ENCODE results near the gene LOX.

The LOX gene, protein sequence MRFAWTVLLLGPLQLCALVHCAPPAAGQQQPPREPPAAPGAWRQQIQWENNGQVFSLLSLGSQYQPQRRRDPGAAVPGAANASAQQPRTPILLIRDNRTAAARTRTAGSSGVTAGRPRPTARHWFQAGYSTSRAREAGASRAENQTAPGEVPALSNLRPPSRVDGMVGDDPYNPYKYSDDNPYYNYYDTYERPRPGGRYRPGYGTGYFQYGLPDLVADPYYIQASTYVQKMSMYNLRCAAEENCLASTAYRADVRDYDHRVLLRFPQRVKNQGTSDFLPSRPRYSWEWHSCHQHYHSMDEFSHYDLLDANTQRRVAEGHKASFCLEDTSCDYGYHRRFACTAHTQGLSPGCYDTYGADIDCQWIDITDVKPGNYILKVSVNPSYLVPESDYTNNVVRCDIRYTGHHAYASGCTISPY

DNA sequence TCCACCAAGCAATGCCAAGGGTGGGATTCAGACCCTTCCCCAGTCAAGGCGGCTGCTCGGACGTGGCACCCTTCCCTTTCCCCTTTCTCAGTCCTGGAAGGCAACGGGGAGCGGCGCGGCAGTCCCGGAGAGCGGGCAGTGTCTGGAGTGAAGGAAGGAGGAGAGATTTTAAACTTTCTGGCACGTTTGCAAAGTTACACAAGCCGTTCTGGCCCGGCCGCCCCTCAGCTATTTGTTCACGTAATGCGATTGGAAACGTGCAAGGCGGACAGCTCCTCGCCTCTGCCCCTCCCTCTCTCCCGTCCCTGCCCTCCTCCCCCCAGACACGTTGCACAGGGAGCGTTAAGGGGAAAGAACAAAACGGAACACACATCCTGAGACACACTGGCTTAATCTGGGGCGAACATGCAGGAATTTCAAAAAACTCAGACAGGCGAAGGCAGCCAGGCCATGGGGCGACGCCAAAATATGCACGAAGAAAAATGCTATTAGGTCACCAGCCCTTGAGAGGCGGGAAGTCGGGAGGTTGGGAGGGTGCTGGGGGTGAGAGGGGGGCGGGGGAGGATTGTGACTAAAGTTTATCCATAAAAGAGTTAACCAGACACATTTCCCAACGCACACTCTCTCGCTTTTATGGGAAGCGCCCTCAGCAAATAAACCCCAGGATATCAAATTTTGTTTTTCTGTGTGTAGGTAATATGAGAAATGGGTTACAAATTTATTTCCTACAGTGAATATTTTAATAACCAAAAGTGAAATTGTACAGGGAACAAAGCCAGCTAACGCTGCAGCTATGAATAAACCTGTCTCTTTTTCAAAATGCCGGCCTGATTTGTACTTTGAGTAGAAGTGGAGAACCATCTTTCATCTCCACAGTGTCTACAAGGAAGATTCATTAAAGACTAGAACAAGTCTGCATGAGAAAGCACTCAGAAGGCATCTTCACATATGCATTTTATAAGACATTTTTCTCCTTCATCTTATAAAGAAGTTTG lies at the start of gene LOX:
LOX (minus strand) TSS at position 144 of the 995 bp plus-strand sequence. CDS start 274 bp downstream, outside the sequence.
- DNase-seq = peak; percentile 94

DNA sequence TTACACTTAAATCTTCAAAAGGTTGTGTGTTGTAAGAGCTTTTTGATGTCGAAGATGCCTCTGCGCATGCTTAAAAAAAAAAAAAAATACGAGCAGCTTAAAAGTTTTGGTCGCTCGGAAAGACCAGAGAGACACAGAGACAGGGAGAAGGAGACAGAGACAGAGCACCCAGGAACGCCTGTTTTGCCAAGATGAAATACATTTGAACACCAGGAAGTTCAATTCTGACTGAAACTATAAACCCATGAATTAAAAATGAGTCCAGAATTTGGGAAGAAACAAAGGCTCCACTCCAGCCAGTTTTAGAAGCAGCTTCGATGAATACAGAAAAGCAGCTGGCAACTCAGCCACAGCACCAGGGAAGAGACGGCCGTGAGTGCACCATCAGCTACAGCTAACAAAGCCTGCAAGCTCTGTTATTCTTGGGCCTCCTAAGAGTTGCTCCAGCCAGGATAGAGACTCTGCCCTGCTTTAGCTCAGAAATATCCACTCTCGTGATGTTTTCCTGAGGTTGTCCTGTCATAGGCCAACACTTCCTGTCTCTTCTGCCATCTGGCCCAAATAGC lies 48.8 kb upstream of the LOX start:
- DNase-seq = peak; percentile 38

DNA sequence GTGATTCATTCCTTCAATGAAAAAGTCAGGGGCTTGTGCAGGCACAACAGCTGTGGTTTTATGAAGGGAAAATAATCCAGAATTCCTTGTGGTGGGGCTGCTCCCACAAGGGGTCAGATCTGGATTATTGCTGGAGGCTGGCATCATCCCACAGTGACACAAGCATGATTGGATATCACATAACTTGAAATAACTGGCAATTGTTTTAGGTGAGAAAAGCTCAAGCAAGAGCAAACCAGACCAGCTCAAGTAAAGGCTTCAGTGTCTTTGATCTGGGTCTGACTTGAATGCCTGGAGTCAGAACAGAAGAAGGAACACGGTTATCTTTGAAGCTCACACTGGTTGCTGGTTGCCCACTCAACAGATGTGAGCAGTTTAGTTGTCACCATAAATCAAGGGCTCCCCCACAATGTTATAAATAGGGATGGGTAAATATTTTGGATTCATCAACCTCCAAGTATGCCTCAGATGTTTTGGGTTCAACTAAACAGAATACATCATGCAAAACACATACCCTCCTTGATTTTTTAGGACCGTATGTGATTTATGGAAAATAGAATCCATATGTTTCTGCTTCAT lies 48.2 kb upstream of the LOX start:
- DNase-seq = peak; percentile 56

DNA sequence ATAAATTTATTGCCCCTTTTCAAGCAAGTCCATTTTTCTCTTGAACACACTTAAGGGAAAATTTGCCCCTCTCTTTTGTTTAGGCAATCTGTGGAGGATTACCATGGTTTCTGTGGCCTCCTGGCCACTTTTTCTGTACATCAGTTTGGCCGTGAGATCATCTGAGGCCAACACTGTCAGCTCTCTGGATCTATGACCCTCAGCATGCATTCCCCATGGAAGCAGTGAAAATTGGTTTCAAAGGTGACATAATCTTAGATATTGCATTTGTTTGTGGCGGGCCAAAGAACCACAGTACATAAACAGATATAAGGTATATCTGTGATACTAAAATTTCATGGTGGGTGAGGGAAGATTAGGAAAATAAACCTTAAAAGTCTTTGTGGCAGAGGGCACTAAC lies 46.7 kb upstream of the LOX start:
- DNase-seq = no peak

DNA sequence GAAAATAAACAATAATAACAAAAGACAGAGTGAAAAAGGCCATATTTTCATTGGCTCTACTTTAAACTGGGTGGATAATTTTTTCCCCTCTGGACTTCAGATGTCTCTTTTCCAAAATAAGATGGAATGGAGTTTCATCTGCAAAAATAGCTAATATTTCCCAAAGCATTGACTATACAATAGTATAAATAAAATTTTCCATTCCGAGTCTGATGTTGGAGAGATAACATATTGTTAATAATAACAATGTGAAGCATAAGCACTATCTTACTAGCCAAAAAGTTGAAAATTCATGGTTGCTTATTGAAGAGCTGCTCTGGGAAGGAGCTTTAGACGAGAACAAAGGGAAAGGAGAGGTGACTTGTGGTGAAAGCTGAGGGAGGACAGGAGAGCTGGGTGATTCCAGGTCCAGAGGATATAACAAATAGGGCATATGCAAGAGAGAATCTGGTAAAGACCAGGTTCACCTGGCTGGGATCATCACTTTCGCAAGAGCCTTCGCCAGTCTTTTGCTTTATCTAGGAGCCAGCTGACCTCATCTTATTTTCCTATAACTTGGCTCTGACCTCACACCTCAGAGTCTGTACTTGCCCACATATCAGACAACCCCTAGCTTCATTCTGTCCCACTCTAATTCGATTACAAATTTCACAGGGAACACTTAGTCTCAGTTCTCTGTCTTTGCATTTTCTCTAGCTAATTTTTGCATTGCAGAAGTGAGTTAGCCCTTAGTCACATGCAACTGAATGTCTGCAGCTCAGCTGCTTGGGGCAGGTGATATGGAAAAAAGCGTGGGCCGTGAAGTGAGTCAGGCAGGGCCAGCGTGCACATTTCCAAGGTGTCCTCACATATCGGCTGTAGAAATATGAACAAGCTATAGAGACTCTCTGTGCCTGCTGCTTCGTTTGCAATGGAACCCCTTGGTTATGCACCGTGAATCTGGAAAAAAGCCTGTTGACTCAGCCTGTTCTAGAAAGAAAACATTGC lies 43.7 kb upstream of the LOX start:
- no peak for DNase-seq

DNA sequence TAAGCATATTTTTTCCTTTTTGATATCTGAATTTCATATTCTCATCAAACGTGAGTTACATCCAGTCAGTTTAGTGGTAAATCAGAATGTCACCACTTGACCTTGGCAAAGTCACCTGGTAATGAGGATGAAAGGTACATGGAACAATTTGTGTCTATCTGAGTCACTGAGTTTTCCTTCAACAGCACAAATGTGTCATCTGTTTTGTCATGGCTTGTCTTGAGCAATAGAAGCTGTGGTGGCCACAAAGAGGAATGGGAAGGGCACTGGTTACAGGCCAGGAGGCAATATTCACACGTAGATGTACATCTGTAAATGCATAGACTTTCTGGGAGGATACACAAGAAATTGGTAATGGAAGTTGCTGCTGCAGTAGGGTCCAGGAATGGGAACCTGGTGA lies 42.9 kb upstream of the LOX start:
- no peak for DNase-seq

DNA sequence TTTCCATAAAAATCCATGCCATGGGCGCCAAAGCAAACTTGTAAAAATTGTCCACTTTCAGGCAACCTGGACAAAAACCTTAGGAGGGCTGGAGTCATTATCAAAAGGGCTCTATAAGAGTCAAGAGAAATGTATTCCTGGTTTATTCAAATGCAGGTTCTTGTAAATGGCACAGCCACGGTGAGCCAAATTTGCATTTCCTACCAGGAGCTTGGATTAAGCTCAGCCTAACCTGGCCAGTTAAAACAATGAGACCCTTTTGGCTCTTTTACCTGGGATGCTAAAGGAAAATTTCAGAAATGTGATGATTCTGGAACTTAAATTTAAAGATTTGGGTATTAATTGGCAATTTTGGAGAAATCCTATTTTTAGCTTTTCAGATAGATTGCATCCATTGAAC lies 42.4 kb upstream of the LOX start:
- no peak for DNase-seq

DNA sequence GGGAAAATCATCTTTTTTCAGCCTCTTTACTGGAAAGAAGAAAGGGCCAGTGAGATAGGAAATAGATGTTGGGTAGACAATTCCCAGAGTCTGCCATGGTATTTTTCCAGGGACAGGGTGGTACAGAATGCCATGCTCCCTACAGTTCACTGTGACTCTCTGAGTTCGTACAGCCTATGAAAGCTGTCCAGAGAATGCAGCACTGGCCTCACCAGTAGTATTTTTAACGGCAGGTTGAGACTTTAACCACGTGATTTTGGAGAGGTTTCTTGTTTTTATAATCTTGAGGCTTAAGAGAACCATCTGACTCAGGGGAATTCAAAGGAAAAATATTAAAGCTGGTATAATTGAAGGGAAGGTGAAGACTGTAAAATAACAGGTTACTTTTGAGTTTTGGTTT lies 41.1 kb upstream of the LOX start:
- no peak for DNase-seq

DNA sequence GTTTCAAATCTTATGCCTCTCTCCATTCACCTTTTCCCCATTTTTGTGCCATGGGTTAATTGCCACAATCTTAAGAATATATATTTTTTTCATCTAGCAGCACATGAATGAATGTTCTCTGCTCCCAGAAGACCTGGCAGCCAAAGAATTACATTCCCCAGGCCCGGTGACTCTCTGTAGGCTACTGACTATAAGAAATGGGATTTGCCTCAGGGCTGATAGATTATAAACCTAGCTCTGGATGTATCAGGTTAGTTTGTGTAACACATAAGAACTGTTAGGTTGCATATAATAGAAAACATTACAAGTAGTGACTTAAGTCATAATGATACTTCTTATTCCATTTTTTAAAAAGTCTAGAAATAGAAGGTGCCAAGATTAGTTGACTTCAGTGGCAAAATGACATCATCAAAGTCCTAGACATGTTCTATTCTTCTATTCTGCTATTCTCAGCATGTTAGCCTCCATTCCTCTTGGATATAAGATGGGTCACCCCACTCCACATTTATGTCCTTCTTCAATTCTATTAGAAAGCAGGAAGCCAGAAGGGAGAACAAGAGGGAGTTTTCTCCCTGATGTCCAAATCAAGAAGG lies 40.4 kb upstream of the LOX start:
- DNase-seq = no peak

DNA sequence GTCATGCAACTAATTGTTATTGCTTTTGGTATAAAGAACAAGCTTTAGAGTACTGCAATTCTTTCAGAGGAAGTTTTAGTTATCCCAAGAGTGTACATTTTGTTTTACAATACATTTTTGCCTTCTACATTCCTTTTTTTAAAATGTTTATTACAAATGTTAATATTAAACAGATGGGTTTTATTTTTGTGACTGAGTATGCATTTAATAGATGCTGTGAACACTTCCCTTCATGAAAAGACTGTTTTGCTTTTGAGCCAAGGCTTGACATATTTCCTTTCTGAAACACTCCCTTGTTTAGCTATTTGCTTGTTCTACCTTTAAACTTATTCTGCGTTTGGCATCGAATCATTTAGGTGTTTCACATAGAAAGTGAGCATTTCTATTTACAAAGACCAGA lies 36.4 kb upstream of the LOX start:
- no peak for DNase-seq

DNA sequence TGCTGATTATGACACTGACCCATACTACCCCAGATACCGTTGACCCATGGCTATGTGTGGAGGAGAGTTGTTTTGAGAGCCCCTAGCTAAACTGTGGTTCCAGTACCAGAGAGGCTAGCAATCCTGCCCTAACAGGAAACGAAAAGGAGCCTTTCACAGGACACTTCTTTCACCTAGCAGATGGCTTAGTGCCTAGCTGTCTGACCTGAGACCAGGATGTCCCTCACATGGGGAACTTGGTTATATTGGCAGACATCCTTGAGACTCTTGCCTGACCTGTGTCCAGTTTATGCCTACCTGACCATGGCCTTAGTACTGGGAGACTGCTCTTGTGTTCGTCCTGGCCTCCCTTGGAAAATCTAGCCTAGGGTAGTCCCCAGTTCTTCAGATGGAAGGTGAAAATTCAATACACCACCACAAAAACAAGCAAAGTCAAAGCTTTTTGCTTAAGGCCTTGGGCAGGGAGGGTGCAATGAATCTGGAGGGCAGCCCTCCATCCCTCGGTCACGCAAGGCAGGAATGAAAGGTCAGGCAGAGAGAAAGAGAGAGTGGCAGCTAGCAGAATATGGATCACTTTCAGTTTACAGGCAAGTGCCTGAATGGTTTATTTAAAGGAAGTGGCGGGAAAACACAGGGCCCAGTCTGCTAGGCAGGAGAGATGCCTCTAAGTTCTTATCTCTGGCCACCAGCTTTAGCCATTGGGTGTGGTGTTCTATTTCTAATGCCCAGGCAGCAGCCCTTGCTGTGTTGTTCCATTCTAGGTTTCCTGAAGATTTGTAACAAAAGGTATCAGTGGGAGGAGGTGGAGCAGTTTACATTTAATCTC lies 34.9 kb upstream of the LOX start:
- DNase-seq = no peak

DNA sequence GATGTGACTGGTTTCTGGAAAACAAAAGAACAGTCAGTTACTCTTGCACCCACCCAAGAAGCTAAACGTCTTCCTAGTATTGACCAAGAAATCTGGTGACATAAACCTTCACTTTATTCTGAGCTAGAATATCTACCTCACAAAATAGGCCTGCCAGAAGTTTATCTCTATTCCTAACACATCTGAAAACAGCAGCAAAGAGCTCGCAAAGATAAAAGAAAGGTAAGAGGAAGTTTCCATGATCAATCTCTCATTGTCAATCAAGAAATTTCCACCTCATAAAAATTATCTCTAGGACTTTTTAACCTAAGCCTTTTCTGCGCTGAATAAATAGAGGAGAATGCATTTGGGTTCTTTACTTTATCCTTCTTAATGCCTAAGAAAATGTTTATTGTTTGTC lies 34.0 kb upstream of the LOX start:
- DNase-seq = no peak

DNA sequence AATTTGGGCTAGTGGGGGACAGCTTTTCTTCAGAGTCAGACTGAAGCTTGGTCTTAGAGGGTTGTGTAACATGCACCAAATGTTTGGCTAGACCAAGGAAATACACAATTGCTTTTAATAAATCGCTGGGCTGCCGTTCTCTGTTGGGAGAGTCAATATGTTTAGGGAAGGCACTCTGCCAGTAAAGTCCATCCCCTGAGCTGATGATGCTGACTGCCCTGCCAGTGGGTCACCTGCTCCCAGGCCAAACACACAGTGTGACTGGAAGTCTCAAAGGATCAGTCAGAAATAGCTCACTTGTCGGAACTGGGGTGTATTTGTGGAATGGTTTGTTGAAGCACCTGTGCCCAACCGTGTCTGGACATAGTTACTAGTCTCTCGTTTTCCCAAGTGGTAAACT lies 33.4 kb upstream of the LOX start:
- DNase-seq = no peak

DNA sequence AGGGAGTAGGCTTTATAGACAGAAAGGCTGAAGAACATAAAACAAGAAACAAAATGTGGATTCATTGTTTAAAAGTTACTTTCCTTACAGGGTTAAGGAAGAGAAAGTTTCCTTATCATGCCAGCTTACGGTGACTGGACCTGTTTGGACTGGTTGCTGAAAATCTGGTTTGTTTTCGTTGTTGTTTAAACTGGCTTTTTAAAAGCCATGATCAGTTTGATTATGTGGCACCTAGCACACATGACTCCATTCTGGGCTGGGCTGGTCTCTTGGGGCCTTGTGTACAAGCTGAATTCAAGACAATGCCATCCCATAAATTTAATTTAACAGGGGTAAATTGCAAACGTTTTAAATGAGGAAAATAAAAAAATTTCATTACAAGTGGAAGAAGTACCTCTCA lies 32.9 kb upstream of the LOX start:
- no peak for DNase-seq

DNA sequence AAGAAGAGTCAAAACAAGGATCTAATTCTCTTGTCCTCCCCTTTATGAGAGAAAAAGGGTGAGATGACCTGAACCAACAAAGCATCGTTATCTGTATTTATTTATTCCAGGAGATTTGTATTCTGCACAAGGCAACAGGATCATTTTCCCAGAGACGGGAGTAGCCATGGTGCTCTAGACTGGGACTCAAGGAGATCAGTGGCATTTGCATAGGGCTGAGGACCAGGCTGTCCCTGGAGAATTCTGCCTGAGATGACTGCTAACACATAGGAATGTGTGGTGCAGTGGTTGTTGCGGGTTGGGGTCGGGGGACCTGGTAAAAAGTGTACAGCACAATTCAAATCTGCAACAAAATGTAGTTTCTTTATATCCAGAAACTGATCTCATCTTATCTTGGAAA lies 29.0 kb upstream of the LOX start:
- no peak for DNase-seq

DNA sequence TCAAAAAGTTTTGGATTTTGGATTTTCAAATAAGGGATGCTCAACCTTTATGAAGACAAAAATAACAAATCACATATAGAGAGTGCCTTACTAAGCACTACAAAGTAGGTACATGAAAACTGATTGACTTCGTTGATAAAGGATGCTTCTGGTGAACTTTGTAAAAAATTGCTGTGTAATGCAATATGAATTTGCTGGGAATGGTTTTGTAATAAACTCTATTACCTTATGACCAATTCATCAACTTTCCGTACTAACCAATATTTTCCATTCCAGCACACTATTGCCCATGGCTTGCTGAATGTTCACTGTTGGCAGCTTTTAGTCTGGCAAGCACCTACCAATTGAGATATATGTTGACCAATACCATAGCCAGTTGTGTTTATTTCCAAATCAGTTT lies 27.9 kb upstream of the LOX start:
- DNase-seq = no peak

DNA sequence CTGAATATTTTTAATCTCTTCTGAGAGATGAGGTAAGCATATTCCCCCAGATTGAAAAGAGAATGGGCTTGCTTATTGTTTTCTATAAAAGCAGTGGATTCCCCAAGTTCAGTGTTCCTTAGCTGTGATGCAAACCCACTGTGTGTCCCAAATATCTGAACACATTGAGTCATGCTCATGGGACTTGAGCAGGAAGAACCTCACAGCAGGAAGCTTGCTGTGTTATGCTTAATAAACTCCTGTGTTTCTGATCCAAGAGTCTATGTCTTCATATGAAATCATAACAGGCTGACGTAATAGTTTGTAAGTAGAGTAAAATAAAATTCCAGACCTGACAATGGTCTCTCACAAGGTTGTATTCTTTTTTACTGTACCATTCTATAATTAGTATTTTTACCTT lies 24.8 kb upstream of the LOX start:
- no peak for DNase-seq

DNA sequence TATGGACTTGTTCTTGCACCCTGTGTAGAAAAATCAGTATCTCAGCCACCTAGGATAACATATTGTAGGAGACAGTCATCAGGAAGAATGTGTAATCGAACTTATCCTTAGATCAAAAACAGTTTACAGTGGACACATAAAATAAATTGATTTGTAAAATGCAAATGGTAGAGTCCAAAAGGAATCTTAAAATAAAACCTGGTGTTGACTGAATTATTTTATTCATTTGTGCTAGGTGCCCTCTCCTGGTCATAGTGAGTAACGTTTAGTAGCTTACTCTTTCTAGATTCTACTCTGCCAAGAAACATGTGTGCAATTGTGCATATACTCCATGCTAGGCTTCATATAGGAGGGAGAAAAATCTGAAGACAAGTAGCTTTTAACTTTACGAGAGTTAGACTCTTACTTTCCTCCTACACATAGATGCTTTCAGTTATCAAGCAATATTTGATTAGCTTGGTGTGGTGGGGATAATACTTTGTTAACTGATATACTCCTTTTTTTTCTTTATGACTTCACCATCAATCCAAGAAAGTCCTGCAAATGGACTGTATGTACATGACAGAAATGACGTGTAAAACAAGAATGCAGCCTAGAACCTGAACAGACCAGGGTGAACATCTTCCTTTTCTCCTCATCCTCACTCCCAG lies 23.7 kb upstream of the LOX start:
- peak; percentile 69 for DNase-seq

DNA sequence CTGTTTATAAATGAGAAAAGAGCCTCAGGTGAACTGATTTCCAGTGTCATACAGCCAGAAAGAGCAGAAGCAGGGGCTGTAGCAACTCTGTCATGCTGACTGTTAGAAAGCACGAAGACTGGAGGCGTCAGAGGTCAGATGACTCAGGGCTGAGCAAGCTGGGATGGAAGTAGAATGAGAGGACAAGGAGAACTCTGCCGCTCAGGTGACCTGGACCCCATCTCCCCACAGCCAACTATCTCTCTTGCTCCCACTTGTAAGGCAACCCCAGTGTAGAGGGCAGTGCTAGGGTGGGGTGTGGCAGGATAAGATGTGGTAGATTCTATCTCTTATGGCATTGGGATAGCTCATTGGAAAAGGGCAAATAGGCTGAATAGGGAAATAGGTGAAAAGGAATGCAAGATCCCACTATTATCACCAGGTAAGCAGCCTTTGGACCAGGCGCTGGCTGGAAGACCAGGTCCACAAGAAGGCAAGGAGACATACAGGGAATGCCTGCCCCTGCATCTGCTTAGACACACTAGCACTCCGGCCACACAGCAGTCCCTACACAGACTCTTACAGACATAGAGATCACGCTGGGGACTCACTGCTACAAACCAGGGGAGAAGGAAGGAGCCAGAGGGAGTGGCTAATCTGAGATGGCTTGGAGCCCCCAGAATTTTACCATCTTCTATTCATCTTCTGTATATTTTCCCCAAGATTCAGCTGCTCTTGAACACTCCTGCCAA lies 21.2 kb upstream of the LOX start:
- DNase-seq = no peak

All from eye (tissue), 1 donor.